Epithelial cell of proximal tubule (primary cell): Measurements from ENCODE around the gene SEC22B. TPM values are rescaled to one million over a fixed set of nuclear protein-coding genes. Genes with fewer than 3 reads are reported as not detected.
"Not testable (repeated sequence)": the region's sequence is repeated elsewhere in the genome, so short reads cannot be mapped to it uniquely, and the experiment has no call there.

Source experiments
- DNase-seq: peaks from one replicate; pipeline ENCODE4 v3.0.0-alpha.2; 2011; ENCODE audit warnings: low read depth
- H3K4me3 ChIP-seq: 2 replicates; pipeline ENCODE4 v1.5.1; 2011; ENCODE audit warnings: low read depth, mild to moderate bottlenecking, low read length
- total RNA-seq: library from RNA; depleted of rRNA; stranded (reverse); fragments of >200 nt; gene quantifications from 2 replicates; pipeline ENCODE4 v1.2.3, GENCODE V29; 2015
- TF ChIP-seq, protein P1 (sequence below): conservative IDR thresholded peaks from 2 replicates; pipeline ENCODE4 v1.5.1; 2012; ENCODE audit warnings: low read depth, mild to moderate bottlenecking, low read length

SEC22B gene
- 17.7 and 19.8 TPM in 2 replicates for total RNA-seq

GRCh38 chr1:120176092-120176855 is at the start of gene SEC22B:
SEC22B (minus strand) TSS chr1:120176520; CDS start chr1:120176381, 139 bp downstream.
- TF ChIP-seq, protein P1, sequence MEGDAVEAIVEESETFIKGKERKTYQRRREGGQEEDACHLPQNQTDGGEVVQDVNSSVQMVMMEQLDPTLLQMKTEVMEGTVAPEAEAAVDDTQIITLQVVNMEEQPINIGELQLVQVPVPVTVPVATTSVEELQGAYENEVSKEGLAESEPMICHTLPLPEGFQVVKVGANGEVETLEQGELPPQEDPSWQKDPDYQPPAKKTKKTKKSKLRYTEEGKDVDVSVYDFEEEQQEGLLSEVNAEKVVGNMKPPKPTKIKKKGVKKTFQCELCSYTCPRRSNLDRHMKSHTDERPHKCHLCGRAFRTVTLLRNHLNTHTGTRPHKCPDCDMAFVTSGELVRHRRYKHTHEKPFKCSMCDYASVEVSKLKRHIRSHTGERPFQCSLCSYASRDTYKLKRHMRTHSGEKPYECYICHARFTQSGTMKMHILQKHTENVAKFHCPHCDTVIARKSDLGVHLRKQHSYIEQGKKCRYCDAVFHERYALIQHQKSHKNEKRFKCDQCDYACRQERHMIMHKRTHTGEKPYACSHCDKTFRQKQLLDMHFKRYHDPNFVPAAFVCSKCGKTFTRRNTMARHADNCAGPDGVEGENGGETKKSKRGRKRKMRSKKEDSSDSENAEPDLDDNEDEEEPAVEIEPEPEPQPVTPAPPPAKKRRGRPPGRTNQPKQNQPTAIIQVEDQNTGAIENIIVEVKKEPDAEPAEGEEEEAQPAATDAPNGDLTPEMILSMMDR: no peak
- peak; percentile 76 for DNase-seq
- peak within 1 kb of the TSS; percentile 76 for H3K4me3 ChIP-seq

DNA sequence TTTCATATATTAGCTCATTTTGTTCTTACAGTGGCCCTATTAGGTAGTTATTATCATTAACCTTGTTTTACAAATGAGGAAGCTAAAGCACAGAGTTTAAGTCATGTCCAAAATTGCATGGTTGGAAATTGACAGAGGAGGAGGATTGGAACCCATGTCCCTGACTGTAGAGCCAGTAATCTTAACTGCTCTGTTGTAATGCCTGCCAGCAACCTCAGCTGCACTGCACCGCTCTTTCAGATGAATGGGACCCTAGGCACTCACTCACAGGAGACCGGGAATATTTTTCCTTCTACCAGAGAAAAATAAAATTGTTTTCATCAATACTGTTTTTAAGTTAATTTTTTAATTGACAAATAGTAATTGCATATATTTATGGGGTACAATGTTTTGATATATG is 41.6 kb upstream of the SEC22B start:
- not testable (repeated sequence) for DNase-seq, H3K4me3 ChIP-seq

- not testable (repeated sequence) for H3K4me3 ChIP-seq, DNase-seq
Measured at GRCh38 chr1:120217175-120217929, 41.0 kb upstream of the SEC22B start.

DNA sequence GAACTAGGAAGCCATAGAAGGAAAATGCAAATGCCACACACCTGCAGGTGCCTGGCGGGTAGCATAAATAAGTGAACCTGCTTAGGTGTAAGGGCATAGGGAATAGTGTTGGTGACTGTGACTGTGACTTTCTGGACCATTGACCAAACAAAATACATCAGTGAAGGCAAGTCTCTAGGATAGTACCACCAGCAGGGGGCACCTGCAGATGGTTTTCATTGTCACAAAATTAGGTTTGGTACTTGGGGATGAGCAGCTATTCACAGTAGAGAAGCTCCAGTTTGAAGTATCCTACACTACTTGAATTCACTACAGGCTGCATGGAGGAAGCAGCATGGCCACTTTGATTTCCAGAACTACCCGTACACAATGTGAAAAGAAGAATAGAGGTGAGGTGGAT is 37.3 kb upstream of the SEC22B start:
- H3K4me3 ChIP-seq, DNase-seq: not testable (repeated sequence)

GRCh38 chr1:120210754-120211153 is 34.4 kb upstream of the SEC22B start:
- not testable (repeated sequence) for DNase-seq, H3K4me3 ChIP-seq

DNA sequence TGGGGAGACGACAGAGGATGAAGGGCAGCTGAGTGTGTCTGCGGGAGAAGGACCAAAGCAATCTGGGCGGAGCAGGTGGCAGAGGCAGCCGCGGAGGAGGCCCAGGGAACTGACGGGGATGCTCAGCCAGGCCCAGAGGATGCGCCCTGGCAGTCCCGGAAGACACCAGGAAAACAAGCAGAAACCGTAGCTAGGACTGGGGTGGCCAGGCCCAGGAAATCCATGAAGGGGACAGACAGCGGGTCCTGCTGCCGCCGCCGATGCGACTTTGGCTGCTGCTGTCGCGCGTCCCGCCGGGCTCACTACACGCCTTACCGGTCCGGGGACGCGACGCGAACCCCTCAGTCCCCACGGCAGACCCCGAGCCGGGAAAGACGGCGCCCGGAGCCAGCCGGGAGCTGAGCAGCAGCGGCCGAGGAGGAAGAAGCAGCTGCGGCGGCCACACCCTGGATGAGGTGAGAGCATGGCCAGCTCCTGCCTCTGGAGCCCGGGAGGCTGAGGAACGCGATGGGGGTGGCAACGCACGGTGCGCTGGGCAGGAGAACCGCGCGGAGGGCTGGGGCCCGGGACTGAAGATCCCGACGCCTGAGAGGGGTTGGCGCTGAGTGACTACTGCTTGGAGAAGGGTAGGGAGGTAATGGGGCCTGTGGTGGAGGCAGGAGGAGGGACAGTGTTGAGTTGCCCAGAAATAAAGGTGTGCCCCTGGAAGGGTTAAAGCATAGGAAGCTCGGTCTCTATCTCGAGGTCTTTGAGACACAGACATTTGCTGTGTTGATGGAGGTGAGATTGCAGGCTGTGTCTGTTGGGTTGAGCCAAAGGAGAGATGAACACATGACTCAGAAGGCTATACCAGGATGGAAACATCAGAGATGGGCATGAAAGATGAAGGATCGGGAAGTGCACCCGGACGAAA is 20.8 kb upstream of the SEC22B start:
- DNase-seq: not testable (repeated sequence)
- peak overlapping the region; percentile 38 for H3K4me3 ChIP-seq

DNA sequence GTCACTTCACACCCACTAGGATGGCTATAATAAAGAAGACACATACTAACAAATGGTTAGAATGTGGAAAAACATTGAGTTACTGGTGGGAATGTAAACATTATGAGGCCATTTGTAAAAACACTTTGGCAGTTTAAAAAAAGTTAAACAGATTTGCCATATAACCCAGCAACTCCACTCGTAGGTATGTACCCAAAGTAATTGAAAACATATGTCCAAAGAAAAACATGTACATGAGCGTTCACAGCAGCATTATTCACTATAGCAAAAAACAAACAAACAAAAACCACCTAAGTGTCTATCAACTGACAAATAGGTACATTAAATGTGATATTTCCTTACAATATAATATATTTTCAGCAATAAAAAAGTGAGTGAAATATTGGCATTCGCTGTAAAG is 12.3 kb upstream of the SEC22B start:
- not testable (repeated sequence) for DNase-seq

DNA sequence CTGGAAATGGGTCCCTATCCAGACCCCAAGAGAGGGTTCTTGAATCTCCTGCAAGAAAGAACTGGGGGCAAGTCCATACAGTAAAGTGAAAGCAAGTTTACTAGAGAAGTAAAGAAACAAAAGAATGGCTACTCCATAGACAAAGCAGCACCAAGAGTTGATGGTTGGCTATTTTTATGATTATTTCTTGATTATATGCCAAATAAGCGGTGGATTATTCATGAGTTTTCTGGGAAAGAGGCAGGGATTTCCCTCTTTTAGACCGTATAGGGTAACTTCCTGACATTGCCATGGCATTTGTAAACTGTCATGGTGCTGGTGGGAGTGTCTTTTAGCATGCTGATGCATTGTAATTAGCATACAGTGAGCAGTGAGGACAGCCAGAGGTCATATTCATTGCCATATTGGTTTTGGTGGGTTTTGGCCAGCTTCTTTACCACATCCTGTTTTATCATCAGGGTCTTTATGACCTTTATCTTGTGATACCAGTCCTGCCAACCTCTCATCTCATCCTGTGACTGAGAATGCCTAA is 5.9 kb upstream of the SEC22B start:
- not testable (repeated sequence) for DNase-seq, H3K4me3 ChIP-seq

More for the DNA sequence above, 12.3 kb upstream of the SEC22B start:
- not testable (repeated sequence) for H3K4me3 ChIP-seq

GRCh38 chr1:120179811-120180690 is 3.7 kb upstream of the SEC22B start:
- H3K4me3 ChIP-seq: peak overlapping the region; percentile 33
- DNase-seq: not testable (repeated sequence)

- DNase-seq: peak; percentile 10
- TF ChIP-seq, protein P1: peak; percentile 5
- no peak overlapping the region for H3K4me3 ChIP-seq
Measured at GRCh38 chr1:120178799-120179756, 2.8 kb upstream of the SEC22B start.

GRCh38 chr1:120178058-120178457 is 1.7 kb upstream of the SEC22B start:
- DNase-seq, H3K4me3 ChIP-seq: not testable (repeated sequence)

DNA sequence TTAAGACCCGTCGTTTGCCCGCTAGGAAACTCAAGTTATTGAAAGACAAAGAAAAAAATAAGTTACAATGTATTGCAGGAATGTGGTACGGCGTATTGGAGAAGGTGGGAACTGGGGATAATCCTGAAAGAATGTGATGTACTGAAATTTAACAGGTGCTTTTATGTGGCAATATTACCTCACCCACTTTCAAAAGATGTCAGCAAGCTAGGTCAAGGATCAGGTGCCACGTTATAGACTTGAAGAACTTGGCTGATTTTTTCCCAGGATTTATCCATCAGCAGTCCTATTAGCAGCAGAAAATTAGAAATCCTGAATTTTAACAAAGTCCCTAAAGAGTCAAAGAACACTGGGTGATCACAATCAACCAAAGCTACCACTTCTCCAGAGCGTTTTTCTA is 632 bp downstream of the SEC22B start:
- peak overlapping the region; percentile 76 for H3K4me3 ChIP-seq
- peak; percentile 18 for DNase-seq

GRCh38 chr1:120164761-120165160 is 11.6 kb downstream of the SEC22B start:
- DNase-seq, H3K4me3 ChIP-seq: not testable (repeated sequence)

- not testable (repeated sequence) for DNase-seq, H3K4me3 ChIP-seq
Measured at GRCh38 chr1:120162015-120162414, 14.3 kb downstream of the SEC22B start.
